Hematopoietic multipotent progenitor cell treated with erythropoietin and hydrocortisone succinate and interleukin-3 and kit ligand, for 17 days (in vitro differentiated cells): Measurements from ENCODE around the gene BAG5.
A peak's percentile ranks its signal among the peaks of the same experiment; 100 is the strongest.
"Not testable (repeated sequence)": the region's sequence is repeated elsewhere in the genome, so short reads cannot be mapped to it uniquely, and the experiment has no call there.

Source experiments
- DNase-seq: peaks from one replicate; pipeline ENCODE4 v3.0.0-alpha.2; 2015; ENCODE audit warnings: low spot score

BAG5 gene

GRCh38 chr14:103522649-103523574 is 39.5 kb downstream of the BAG5 start, which contains the start of gene CKB:
Gene CKB, minus strand, starts transcription at chr14:103522830. Its CDS starts 337 bp downstream, at chr14:103522493.
- no peak for DNase-seq

- no peak for DNase-seq
These were observed 40.4 kb downstream of the BAG5 start for GRCh38 chr14:103521951-103522563.

- peak; percentile 55 for DNase-seq
These were observed 41.0 kb downstream of the BAG5 start for GRCh38 chr14:103521438-103521950.

- DNase-seq, result peak; percentile 84
These were observed 41.6 kb downstream of the BAG5 start for GRCh38 chr14:103520657-103521437.

- no peak for DNase-seq
These were observed 42.2 kb downstream of the BAG5 start for GRCh38 chr14:103520269-103520656.

GRCh38 chr14:103519837-103520212 is 42.6 kb downstream of the BAG5 start:
- DNase-seq, result no peak

GRCh38 chr14:103519043-103519836 is 43.2 kb downstream of the BAG5 start:
- DNase-seq, result no peak

GRCh38 chr14:103518422-103519042 is 43.9 kb downstream of the BAG5 start:
- peak; percentile 70 for DNase-seq

- no peak for DNase-seq
These were observed 44.6 kb downstream of the BAG5 start for GRCh38 chr14:103517721-103518421.

- no peak for DNase-seq
These were observed 45.3 kb downstream of the BAG5 start for GRCh38 chr14:103517174-103517566.

- DNase-seq, result no peak
These were observed 45.9 kb downstream of the BAG5 start for GRCh38 chr14:103516426-103517173.

GRCh38 chr14:103514596-103515421 is 47.6 kb downstream of the BAG5 start:
- no peak for DNase-seq

GRCh38 chr14:103512701-103513611 is 49.5 kb downstream of the BAG5 start:
- DNase-seq, result peak; percentile 54

GRCh38 chr14:103512180-103512579 is 50.3 kb downstream of the BAG5 start:
- DNase-seq, result not testable (repeated sequence)

- no peak for DNase-seq
These were observed 51.4 kb downstream of the BAG5 start for GRCh38 chr14:103510724-103511693.
